Measurements from ENCODE around the gene AGAP1.

The AGAP1 gene

GRCh38 chr2:235569837-235570236 is 76.0 kb downstream of the AGAP1 start:
- DNase-seq (ENCODE audit: low read depth, low spot score) = no peak

GRCh38 chr2:235570256-235570655 is 76.4 kb downstream of the AGAP1 start:
- no peak for DNase-seq (ENCODE audit: low read depth, low spot score)

- no peak for DNase-seq (ENCODE audit: low read depth, low spot score)
These were observed 77.3 kb downstream of the AGAP1 start for GRCh38 chr2:235570966-235571692.

- no peak for DNase-seq (ENCODE audit: low read depth, low spot score)
These were observed 78.7 kb downstream of the AGAP1 start for GRCh38 chr2:235572592-235572991.

- no peak for DNase-seq (ENCODE audit: low read depth, low spot score)
These were observed 79.7 kb downstream of the AGAP1 start for GRCh38 chr2:235573331-235574221.

GRCh38 chr2:235575431-235575830 is 81.6 kb downstream of the AGAP1 start:
- no peak for DNase-seq (ENCODE audit: low read depth, low spot score)

- no peak for DNase-seq (ENCODE audit: low read depth, low spot score)
These were observed 82.1 kb downstream of the AGAP1 start for GRCh38 chr2:235575904-235576303.

- DNase-seq (ENCODE audit: low read depth, low spot score) = no peak
These were observed 82.6 kb downstream of the AGAP1 start for GRCh38 chr2:235576337-235576910.

- DNase-seq (ENCODE audit: low read depth, low spot score) = no peak
These were observed 83.8 kb downstream of the AGAP1 start for GRCh38 chr2:235577404-235578330.

- no peak for DNase-seq (ENCODE audit: low read depth, low spot score)
These were observed 85.3 kb downstream of the AGAP1 start for GRCh38 chr2:235579128-235579527.

- DNase-seq (ENCODE audit: low read depth, low spot score) = no peak
These were observed 86.7 kb downstream of the AGAP1 start for GRCh38 chr2:235580426-235581157.

GRCh38 chr2:235582081-235582686 is 88.3 kb downstream of the AGAP1 start:
- DNase-seq (ENCODE audit: low read depth, low spot score) = no peak

- no peak for DNase-seq (ENCODE audit: low read depth, low spot score)
These were observed 88.9 kb downstream of the AGAP1 start for GRCh38 chr2:235582729-235583128.

- DNase-seq (ENCODE audit: low read depth, low spot score) = no peak
These were observed 89.3 kb downstream of the AGAP1 start for GRCh38 chr2:235583144-235583543.

- no peak for DNase-seq (ENCODE audit: low read depth, low spot score)
These were observed 90.2 kb downstream of the AGAP1 start for GRCh38 chr2:235583925-235584637.

GRCh38 chr2:235584638-235585007 is 90.8 kb downstream of the AGAP1 start:
- no peak for DNase-seq (ENCODE audit: low read depth, low spot score)

GRCh38 chr2:235587202-235587601 is 93.4 kb downstream of the AGAP1 start:
- no peak for DNase-seq (ENCODE audit: low read depth, low spot score)

GRCh38 chr2:235588750-235589149 is 94.9 kb downstream of the AGAP1 start:
- DNase-seq (ENCODE audit: low read depth, low spot score) = no peak

- DNase-seq (ENCODE audit: low read depth, low spot score) = no peak
These were observed 97.4 kb downstream of the AGAP1 start for GRCh38 chr2:235591231-235591730.
